C1 segment of cervical spinal cord (tissue), 14 donors: ENCODE measurements around the gene COL5A3.
A peak's percentile ranks its signal among the peaks of the same experiment; 100 is the strongest.
"Not testable (repeated sequence)": the region's sequence is repeated elsewhere in the genome, so short reads cannot be mapped to it uniquely, and the experiment has no call there.

ENCODE experiments used
- DNase-seq, 14 donors: peaks; one replicate each; lab custom pipeline; 2025; lab: John Stamatoyannopoulos, UW

COL5A3 gene

GRCh38 chr19:10010247-10010691 lies at the start of gene COL5A3:
Gene COL5A3, minus strand, starts transcription at chr19:10010504. Its CDS starts 119 bp downstream, at chr19:10010385.
- DNase-seq: no peak

GRCh38 chr19:10052602-10053360 lies 42.5 kb upstream of the COL5A3 start:
- no peak for DNase-seq

- no peak for DNase-seq
Observed at GRCh38 chr19:10049626-10050025, 39.3 kb upstream of the COL5A3 start.

GRCh38 chr19:10045371-10045770 lies 35.1 kb upstream of the COL5A3 start:
- no peak for DNase-seq

GRCh38 chr19:10044390-10044789 lies 34.1 kb upstream of the COL5A3 start:
- DNase-seq: no peak

GRCh38 chr19:10043286-10043927 lies 33.1 kb upstream of the COL5A3 start:
- DNase-seq: no peak

- no peak for DNase-seq
Observed at GRCh38 chr19:10037809-10038208, 27.5 kb upstream of the COL5A3 start.

- DNase-seq: no peak
Observed at GRCh38 chr19:10037367-10037766, 27.1 kb upstream of the COL5A3 start.

GRCh38 chr19:10036601-10037071 lies 26.3 kb upstream of the COL5A3 start:
- no peak for DNase-seq

GRCh38 chr19:10033614-10034013 lies 23.3 kb upstream of the COL5A3 start:
- no peak for DNase-seq

- DNase-seq: peak in 13 of 14 donors; percentile 4 to 92 (median 78)
Observed at GRCh38 chr19:10027158-10027997, 17.1 kb upstream of the COL5A3 start.

- DNase-seq: no peak
Observed at GRCh38 chr19:10026744-10027143, 16.4 kb upstream of the COL5A3 start.

GRCh38 chr19:10023096-10023495 lies 12.8 kb upstream of the COL5A3 start:
- not testable (repeated sequence) for DNase-seq

- DNase-seq: no peak
Observed at GRCh38 chr19:10021863-10022262, 11.6 kb upstream of the COL5A3 start.

- no peak for DNase-seq
Observed at GRCh38 chr19:10021446-10021845, 11.1 kb upstream of the COL5A3 start.

GRCh38 chr19:10020851-10021250 lies 10.5 kb upstream of the COL5A3 start:
- DNase-seq: no peak

GRCh38 chr19:10019246-10019645 lies 8.9 kb upstream of the COL5A3 start:
- no peak for DNase-seq

- no peak for DNase-seq
Observed at GRCh38 chr19:10018786-10019185, 8.5 kb upstream of the COL5A3 start.

GRCh38 chr19:10018263-10018662 lies 8.0 kb upstream of the COL5A3 start:
- no peak for DNase-seq

GRCh38 chr19:10013834-10014618 lies 3.7 kb upstream of the COL5A3 start:
- DNase-seq: no peak

GRCh38 chr19:10013316-10013715 lies 3.0 kb upstream of the COL5A3 start, which contains the start of gene RDH8:
Gene RDH8, plus strand, starts transcription at chr19:10013483. Its CDS starts 15 bp downstream, at chr19:10013498.
- no peak for DNase-seq
